Urinary bladder (tissue), 4 donors: ENCODE data around the gene ZSWIM7. TPM values are rescaled to one million over a fixed set of nuclear protein-coding genes. Genes with fewer than 3 reads are reported as not detected.
A peak's percentile ranks its signal among the peaks of the same experiment; 100 is the strongest.
"Not testable (repeated sequence)": the region's sequence is repeated elsewhere in the genome, so short reads cannot be mapped to it uniquely, and the experiment has no call there.

Source experiments
- DNase-seq: peaks from one replicate; pipeline ENCODE4 v3.0.0-alpha.2; 2015; ENCODE audit errors: extremely low spot score
- H3K27ac ChIP-seq: one replicate; pipeline ENCODE4 v1.5.1; 2013; ENCODE audit warnings: low read depth, mild to moderate bottlenecking, moderate library complexity
- H3K36me3 ChIP-seq: one replicate; pipeline ENCODE4 v1.6.1; 2013; ENCODE audit warnings: mild to moderate bottlenecking, moderate library complexity; ENCODE audit not compliant: insufficient read depth
- H3K4me1 ChIP-seq: one replicate; pipeline ENCODE4 v1.6.1; 2013; ENCODE audit warnings: mild to moderate bottlenecking, moderate library complexity; ENCODE audit not compliant: insufficient read depth
- H3K4me3 ChIP-seq: one replicate; pipeline ENCODE4 v1.5.1; 2013; ENCODE audit warnings: low read depth, low read length
- WGBS: extraction: QIAGEN DNeasy Blood & Tissue Kit; methylation state at CpG from one replicate; pipeline ENCODE4 v1.1.7; 2013; 5-methylcytosine and 5-hydroxymethylcytosine counted together
- polyA plus RNA-seq: library from polyadenylated mRNA; stranded (reverse); fragments of 200-250 nt; gene quantifications from one replicate; pipeline ENCODE4 v1.2.3, GENCODE V29; 2013
- total RNA-seq: library from RNA; depleted of rRNA; stranded (reverse); fragments of >200 nt; gene quantifications from one replicate; pipeline ENCODE4 v1.2.3, GENCODE V29; 2014
- donor health status: healthy with polysubstance abuse.
- donor health status: healthy.

Gene ZSWIM7
- total and polyA plus RNA-seq, 2 donors: 18.9 to 35.6 TPM

GRCh38 chr17:16013943-16014407 is 14.5 kb upstream of the ZSWIM7 start:
- WGBS: 34% methylated on average over 3 of the region's 3 CpGs
- H3K27ac ChIP-seq: no peak overlapping the region
- DNase-seq: no peak

GRCh38 chr17:16007439-16007838 is 7.9 kb upstream of the ZSWIM7 start:
- peaks cover 9% of the 10 kb centered on the region for H3K36me3 ChIP-seq
- H3K4me3 ChIP-seq: no peak overlapping the region
- no peak for DNase-seq
- H3K27ac ChIP-seq: no peak overlapping the region
- no peaks in the 10 kb centered on the region for H3K4me1 ChIP-seq
- 88% methylated on average over 3 of the region's 3 CpGs for WGBS

More at GRCh38 chr17:16013943-16014407, 14.5 kb upstream of the ZSWIM7 start:
- H3K4me3 ChIP-seq: no peak overlapping the region
- H3K4me1 ChIP-seq: no peaks in the 10 kb centered on the region
- H3K36me3 ChIP-seq: no peaks in the 10 kb centered on the region

- WGBS: 94% methylated on average over 1 of the region's 1 CpG
- Histone ChIP-seq H3K36me3 (peaks cover 9% of the 10 kb centered on the region), H3K4me3 (no peak overlapping the region), H3K27ac (no peak overlapping the region), H3K4me1 (peaks cover 2% of the 10 kb centered on the region)
- DNase-seq: no peak
These were observed 6.1 kb upstream of the ZSWIM7 start for GRCh38 chr17:16005636-16006035.

GRCh38 chr17:16003841-16004240 is 4.3 kb upstream of the ZSWIM7 start:
- no peak for DNase-seq
- peaks cover 9% of the 10 kb centered on the region for H3K36me3 ChIP-seq
- 79% methylated on average over 1 of the region's 1 CpG for WGBS
- peaks cover 2% of the 10 kb centered on the region for H3K4me1 ChIP-seq
- no peak overlapping the region for H3K27ac ChIP-seq
- no peak overlapping the region for H3K4me3 ChIP-seq

- H3K4me3 ChIP-seq: no peak overlapping the region
- H3K27ac ChIP-seq: no peak overlapping the region
- H3K36me3 ChIP-seq: peaks cover 7% of the 10 kb centered on the region
- peaks cover 2% of the 10 kb centered on the region for H3K4me1 ChIP-seq
- DNase-seq: no peak
- 95% methylated on average over 2 of the region's 2 CpGs for WGBS
These were observed 3.3 kb upstream of the ZSWIM7 start for GRCh38 chr17:16002708-16003260.

GRCh38 chr17:16001226-16001897 is 1.9 kb upstream of the ZSWIM7 start:
- Histone ChIP-seq H3K27ac (no peak overlapping the region), H3K4me1 (peaks cover 2% of the 10 kb centered on the region), H3K36me3 (peaks cover 7% of the 10 kb centered on the region), H3K4me3 (no peak overlapping the region)
- no peak for DNase-seq

- Histone ChIP-seq H3K27ac (peak overlapping the region; percentile 98), H3K4me1 (peaks cover 2% of the 10 kb centered on the region), H3K36me3 (peaks cover 6% of the 10 kb centered on the region), H3K4me3 (peak overlapping the region; percentile 74)
- 2% methylated on average over 64 of the region's 64 CpGs for WGBS
- DNase-seq: peak; percentile 13
These were observed 697 bp upstream of the ZSWIM7 start for GRCh38 chr17:15999974-16000827.

GRCh38 chr17:15998031-15998562 is 1.4 kb downstream of the ZSWIM7 start:
- DNase-seq: no peak
- H3K36me3 ChIP-seq: peaks cover 1% of the 10 kb centered on the region
- 77% methylated on average over 4 of the region's 4 CpGs for WGBS
- peaks cover 2% of the 10 kb centered on the region for H3K4me1 ChIP-seq
- H3K4me3 ChIP-seq: no peak overlapping the region
- H3K27ac ChIP-seq: no peak overlapping the region

GRCh38 chr17:15996322-15996721 is 3.2 kb downstream of the ZSWIM7 start:
- H3K4me1 ChIP-seq: peaks cover 2% of the 10 kb centered on the region
- WGBS: 87% methylated on average over 6 of the region's 6 CpGs
- no peaks in the 10 kb centered on the region for H3K36me3 ChIP-seq
- H3K4me3 ChIP-seq: no peak overlapping the region
- DNase-seq: no peak
- H3K27ac ChIP-seq: no peak overlapping the region

- peaks cover 2% of the 10 kb centered on the region for H3K36me3 ChIP-seq
- DNase-seq: no peak
- WGBS: 81% methylated on average over 5 of the region's 5 CpGs
- H3K4me1 ChIP-seq: no peaks in the 10 kb centered on the region
- no peak overlapping the region for H3K4me3 ChIP-seq
- no peak overlapping the region for H3K27ac ChIP-seq
These were observed 17.6 kb downstream of the ZSWIM7 start for GRCh38 chr17:15981646-15982580.

- Histone ChIP-seq H3K36me3 (peaks cover 3% of the 10 kb centered on the region), H3K4me3 (no peak overlapping the region), H3K27ac (no peak overlapping the region), H3K4me1 (no peaks in the 10 kb centered on the region)
- DNase-seq: no peak
- whole genome bisulfite sequencing: 63% methylated on average over 2 of the region's 2 CpGs
These were observed 18.3 kb downstream of the ZSWIM7 start for GRCh38 chr17:15981208-15981607.

- DNase-seq, H3K4me3 ChIP-seq, H3K27ac ChIP-seq, H3K36me3 ChIP-seq, H3K4me1 ChIP-seq: not testable (repeated sequence)
- 73% methylated on average over 2 of the region's 4 CpGs for WGBS
These were observed 20.5 kb downstream of the ZSWIM7 start for GRCh38 chr17:15979013-15979412.

GRCh38 chr17:15978606-15979005 is 20.9 kb downstream of the ZSWIM7 start:
- Histone ChIP-seq H3K4me3 (no peak overlapping the region), H3K4me1 (no peaks in the 10 kb centered on the region), H3K36me3 (peaks cover 3% of the 10 kb centered on the region), H3K27ac (no peak overlapping the region)
- 88% methylated on average over 1 of the region's 1 CpG for WGBS
- no peak for DNase-seq
